ENCODE results near the gene GAN. TPM values are rescaled to one million over a fixed set of nuclear protein-coding genes. Genes with fewer than 3 reads are reported as not detected.

GAN gene
- total and polyA plus RNA-seq, 10 of the 15 experiments (the other 5 are each of a cell fraction or from before 2014, with no cell fraction given), result 0.42 to 8.4 (median 2.5) TPM

DNA sequence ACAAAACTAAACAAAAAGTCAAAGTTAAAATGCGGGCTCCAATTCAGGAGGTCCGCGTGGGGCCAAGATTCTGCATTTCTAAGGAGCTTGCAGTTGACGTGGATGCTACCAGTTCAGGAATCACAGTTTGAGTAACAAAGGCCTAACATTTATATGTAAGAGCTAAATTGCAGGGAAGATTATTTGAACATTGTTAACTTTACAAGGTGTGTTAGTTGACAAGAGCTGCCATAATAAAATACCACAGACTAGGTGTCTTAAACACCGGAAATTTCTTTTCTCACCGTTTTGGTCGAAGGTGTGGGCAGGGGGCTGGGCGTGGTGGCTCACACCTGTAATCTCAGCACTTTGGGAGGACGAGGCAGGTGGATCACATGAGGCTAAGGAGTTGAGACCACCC, 105.0 kb downstream of the GAN start:
- ChIA-PET SMC1A (ENCODE audit: uncharacterized antibody, unreplicated experiment) (no interaction called here), POLR2A (interaction anchor here (1.3 kb wide), 1 partner anchor 9 kb away, joined by 3 read pairs; no protein-coding TSS in a partner anchor), CTCF (interaction anchor here (1.5 kb wide), 1 partner anchor 9 kb away, joined by 4 read pairs; no protein-coding TSS in a partner anchor), RAD21 (ENCODE audit: unreplicated experiment) (interaction anchor here (1.2 to 1.3 kb wide), 2 partner anchors 61 to 163 kb away, joined by 3 to 4 read pairs; no protein-coding TSS in a partner anchor)
- Histone ChIP-seq H3K4me2 (ENCODE audit: control insufficient read depth, insufficient read depth) (no peak overlapping the region), H3K36me3 (ENCODE audit: control insufficient read depth in 2 of 2, insufficient read depth in 2 of 2, low read length in 1 of 2) (no peaks in the 10 kb centered on the region), H2AFZ (ENCODE audit: control insufficient read depth, low read depth, low read length) (no peak overlapping the region), H3K27ac (ENCODE audit: control insufficient read depth, insufficient read depth) (no peak overlapping the region), H3K79me2 (ENCODE audit: control insufficient read depth, insufficient read depth, low read length) (no peaks in the 10 kb centered on the region), H4K20me1 (ENCODE audit: control insufficient read depth, insufficient read depth) (no peaks in the 10 kb centered on the region), H3K4me1 (ENCODE audit: control insufficient read depth, insufficient read depth, low read length) (peaks cover 4% of the 10 kb centered on the region; the same call in 1 of the 2 replicates), H3K9ac (ENCODE audit: control insufficient read depth, insufficient read depth, low read length) (no peak overlapping the region), H3K27me3 (replicated peaks in 1 of 2; ENCODE audit: control insufficient read depth in 2 of 2, insufficient read depth in 2 of 2, low read length in 1 of 2) (no peaks in the 10 kb centered on the region), H3K9me3 (replicated peaks; ENCODE audit: control insufficient read depth, insufficient read depth, low read length) (no peaks in the 10 kb centered on the region; the same call in 1 of the 3 replicates), H3K4me3 (no peak overlapping the region)
- no peak for TF ChIP-seq TARDBP (IDR thresholded peaks at IDR 0.05; ENCODE audit: borderline replicate concordance)
- TF ChIP-seq STAT3 (IDR thresholded peaks at IDR 0.05; ENCODE audit: low read depth, low read length), result no peak
- in situ Hi-C loops (cut with MboI), result no loop called here
- intact Hi-C loops (cut with micrococcal nuclease; ENCODE audit: unreplicated experiment), result no loop called here
- DNase-seq (ENCODE audit: low read depth, low spot score), result no peak
- BruUV-seq (replicated peaks), result no TSS peak
- FAIRE-seq, result no peak
- no peak for ATAC-seq
- WGBS (ENCODE audit: insufficient coverage, insufficient replicate concordance, low lambda C conversion rate, missing lambda C conversion rate), result 82% methylated on average over 9 of the region's 9 CpGs

DNA sequence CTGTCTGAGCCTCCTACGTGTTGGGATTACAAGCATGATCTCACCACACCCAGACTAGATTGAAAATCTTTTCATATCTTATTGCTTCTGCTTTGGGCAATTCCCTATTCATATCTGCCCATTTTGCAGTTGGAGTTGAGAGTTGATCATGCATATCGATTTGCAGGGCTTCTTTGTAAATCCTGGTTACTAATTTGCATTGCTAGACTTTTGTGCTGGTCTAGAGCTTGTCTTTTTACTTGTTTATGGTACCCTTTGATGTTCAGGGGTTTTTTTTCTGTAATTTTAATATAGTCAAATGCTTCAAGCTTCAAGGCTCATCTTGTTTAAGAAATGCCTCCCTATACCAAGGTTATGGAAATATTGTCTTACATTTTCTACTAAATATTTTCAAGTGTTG, 106.4 kb downstream of the GAN start:
- CTCF ChIA-PET, result interaction anchor here (0.7 kb wide), 1 partner anchor 158 kb away, joined by 3 read pairs; no protein-coding TSS in a partner anchor
- Histone ChIP-seq H3K4me3 (no peak overlapping the region), H3K27ac (ENCODE audit: control insufficient read depth, insufficient read depth) (no peak overlapping the region), H3K36me3 (ENCODE audit: control insufficient read depth in 2 of 2, insufficient read depth in 2 of 2, low read length in 1 of 2) (no peaks in the 10 kb centered on the region), H4K20me1 (ENCODE audit: control insufficient read depth, insufficient read depth) (no peaks in the 10 kb centered on the region), H3K9me3 (replicated peaks; ENCODE audit: control insufficient read depth, insufficient read depth, low read length) (no peaks in the 10 kb centered on the region; the same call in 1 of the 3 replicates), H3K4me1 (ENCODE audit: control insufficient read depth, insufficient read depth, low read length) (peaks cover 5% of the 10 kb centered on the region; the same call in 1 of the 2 replicates), H3K27me3 (replicated peaks in 1 of 2; ENCODE audit: control insufficient read depth in 2 of 2, insufficient read depth in 2 of 2, low read length in 1 of 2) (no peaks in the 10 kb centered on the region), H3K9ac (ENCODE audit: control insufficient read depth, insufficient read depth, low read length) (no peak overlapping the region), H3K4me2 (ENCODE audit: control insufficient read depth, insufficient read depth) (no peak overlapping the region), H3K79me2 (ENCODE audit: control insufficient read depth, insufficient read depth, low read length) (no peaks in the 10 kb centered on the region), H2AFZ (ENCODE audit: control insufficient read depth, low read depth, low read length) (no peak overlapping the region)
- no peak for TF ChIP-seq JUND (IDR thresholded peaks at IDR 0.05; ENCODE audit: low read depth, low read length)
- TF ChIP-seq RFX5 (IDR thresholded peaks at IDR 0.05; ENCODE audit: low read depth, low read length), result no peak
- no peak for TF ChIP-seq JUNB (IDR thresholded peaks at IDR 0.05)
- TF ChIP-seq RAD21 (IDR thresholded peaks at IDR 0.05; ENCODE audit: insufficient read depth, low read depth, low read length), result no peak
- TF ChIP-seq CHD1 (IDR thresholded peaks at IDR 0.05; ENCODE audit: low read depth, low read length), result no peak
- POLR2A ChIA-PET, result no interaction called here
- SMC1A ChIA-PET (ENCODE audit: uncharacterized antibody, unreplicated experiment), result no interaction called here
- ATAC-seq, result no peak
- RAD21 ChIA-PET (ENCODE audit: unreplicated experiment), result no interaction called here
- 5% methylated on average over 2 of the region's 2 CpGs for WGBS (ENCODE audit: insufficient coverage, insufficient replicate concordance, low lambda C conversion rate, missing lambda C conversion rate)
- FAIRE-seq, result no peak
- no peak for DNase-seq (ENCODE audit: low read depth, low spot score)
- in situ Hi-C loops (cut with MboI), result no loop called here
- BruUV-seq (replicated peaks), result no TSS peak
- intact Hi-C loops (cut with micrococcal nuclease; ENCODE audit: unreplicated experiment), result no loop called here
